Peyer's patch (tissue), 4 donors: ENCODE data around the gene SLC7A10.

Source experiments
- POLR2A ChIP-seq, 2 donors: fragments of 450-650 bp; IDR thresholded peaks; one replicate each; pipeline ENCODE4 v1.5.1; 2017; ENCODE audit warnings: antibody characterized with exemption in 2 of 2, mild to moderate bottlenecking in 2 of 2, moderate library complexity in 2 of 2
- TF ChIP-seq, protein P1 (sequence below), 6 experiments: fragments of 450-650 bp in 4 of 6; fragments of 200-600 bp in 2 of 6; sonication (generic) in 1 of 6; IDR thresholded peaks; one replicate each; pipeline ENCODE4 v1.5.1; 2017 to 2019; ENCODE audit warnings: antibody characterized with exemption in 6 of 6, mild to moderate bottlenecking in 3 of 6, moderate library complexity in 1 of 6

DNA sequence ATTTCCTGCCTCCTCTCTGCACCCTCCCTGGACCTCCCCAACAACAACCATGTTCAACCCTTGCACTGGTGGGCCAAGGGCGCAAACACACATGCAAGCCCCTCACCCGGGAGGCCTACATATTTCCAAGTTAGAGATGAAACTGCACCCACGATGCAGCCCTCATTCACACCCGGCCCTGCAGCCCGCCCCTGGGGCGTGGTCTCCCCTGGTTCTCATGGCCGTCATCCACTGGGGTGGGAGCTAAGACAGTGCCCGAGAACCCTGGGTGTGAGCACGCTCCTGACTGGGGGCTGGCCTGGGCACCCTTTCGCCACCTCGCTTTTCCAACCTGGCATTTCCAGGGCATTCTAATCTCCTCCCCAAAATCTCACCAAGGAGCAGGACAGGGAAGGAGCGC lies 7.0 kb upstream of the SLC7A10 start:
- TF ChIP-seq, protein P1, sequence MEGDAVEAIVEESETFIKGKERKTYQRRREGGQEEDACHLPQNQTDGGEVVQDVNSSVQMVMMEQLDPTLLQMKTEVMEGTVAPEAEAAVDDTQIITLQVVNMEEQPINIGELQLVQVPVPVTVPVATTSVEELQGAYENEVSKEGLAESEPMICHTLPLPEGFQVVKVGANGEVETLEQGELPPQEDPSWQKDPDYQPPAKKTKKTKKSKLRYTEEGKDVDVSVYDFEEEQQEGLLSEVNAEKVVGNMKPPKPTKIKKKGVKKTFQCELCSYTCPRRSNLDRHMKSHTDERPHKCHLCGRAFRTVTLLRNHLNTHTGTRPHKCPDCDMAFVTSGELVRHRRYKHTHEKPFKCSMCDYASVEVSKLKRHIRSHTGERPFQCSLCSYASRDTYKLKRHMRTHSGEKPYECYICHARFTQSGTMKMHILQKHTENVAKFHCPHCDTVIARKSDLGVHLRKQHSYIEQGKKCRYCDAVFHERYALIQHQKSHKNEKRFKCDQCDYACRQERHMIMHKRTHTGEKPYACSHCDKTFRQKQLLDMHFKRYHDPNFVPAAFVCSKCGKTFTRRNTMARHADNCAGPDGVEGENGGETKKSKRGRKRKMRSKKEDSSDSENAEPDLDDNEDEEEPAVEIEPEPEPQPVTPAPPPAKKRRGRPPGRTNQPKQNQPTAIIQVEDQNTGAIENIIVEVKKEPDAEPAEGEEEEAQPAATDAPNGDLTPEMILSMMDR (IDR thresholded peaks at IDR 0.05) = no peak
- no peak for TF ChIP-seq POLR2A (IDR thresholded peaks at IDR 0.05)
